GM12892 (cell line): ENCODE data around the gene ERMARD. TPM values are rescaled to one million over a fixed set of nuclear protein-coding genes. Genes with fewer than 3 reads are reported as not detected.
A peak's percentile ranks its signal among the peaks of the same experiment; 100 is the strongest.

ENCODE experiments used
- DNase-seq: peaks from one replicate; pipeline ENCODE4 v3.0.0; 2011; ENCODE audit not compliant: insufficient read length
- FAIRE-seq: peaks from 2 replicates; lab custom pipeline; 2011; peaks lifted over from hg19 to GRCh38; lab: Jason Lieb, UNC
- POLR2A ChIP-seq: IDR thresholded peaks from 2 replicates; pipeline ENCODE4 v1.6.1; 2011; ENCODE audit warnings: low read depth, low read length, control low read depth
- POLR2AphosphoS5 ChIP-seq: IDR thresholded peaks from 2 replicates; pipeline ENCODE4 v1.6.1; 2011; ENCODE audit warnings: low read depth, low read length, control low read depth
- TAF1 ChIP-seq: IDR thresholded peaks from 2 replicates; pipeline ENCODE4 v1.6.1; 2011; ENCODE audit warnings: low read depth, mild to moderate bottlenecking, control low read depth, low read length, borderline replicate concordance
- polyA plus RNA-seq: library from polyadenylated mRNA; unstranded; fragments of >200 nt; gene quantifications from one replicate; pipeline ENCODE4 v1.2.1, GENCODE V29; 2012; ENCODE audit warnings: missing spikeins, inconsistent platforms; ENCODE audit not compliant: missing spikeins

The ERMARD gene
- 29.0 TPM for polyA plus RNA-seq

- peak; percentile 81 for DNase-seq
- FAIRE-seq = peak; percentile 96
- TF ChIP-seq POLR2A = peak; percentile 94
- TF ChIP-seq TAF1 = peak; percentile 85
- TF ChIP-seq POLR2AphosphoS5 = peak; percentile 95
Measured at GRCh38 chr6:169751242-169752073, at the start of gene ERMARD, which contains the start of gene DYNLT2. TSS of gene ERMARD (plus strand) at chr6:169751622. CDS start at chr6:169751658, 36 bp downstream. TSS of gene DYNLT2 (minus strand) at chr6:169751572. CDS start at chr6:169751458, 114 bp downstream.

- TF ChIP-seq POLR2AphosphoS5 = peak; percentile 85
- peak; percentile 93 for TF ChIP-seq POLR2A
- TF ChIP-seq TAF1 = peak; percentile 70; the same call in 1 of the 2 replicates
- peak; percentile 90 for DNase-seq
Measured at GRCh38 chr6:169701954-169702839, 49.2 kb upstream of the ERMARD start, which contains the start of the genes C6orf120 and WDR27. TSS of gene C6orf120 (plus strand) at chr6:169702126. CDS start at chr6:169702460, 334 bp downstream. TSS of gene WDR27 (minus strand) at chr6:169702029. CDS start at chr6:169689005, 13,024 bp downstream.

GRCh38 chr6:169702840-169703246, 48.6 kb upstream of the ERMARD start:
- TF ChIP-seq TAF1 (no peak), POLR2AphosphoS5 (no peak), POLR2A (no peak; the same call in 1 of the 2 replicates)
- DNase-seq = peak; percentile 22
- FAIRE-seq = no peak

More at GRCh38 chr6:169701954-169702839, 49.2 kb upstream of the ERMARD start, which contains the start of the genes C6orf120 and WDR27:
- peak; percentile 95 for FAIRE-seq

- TF ChIP-seq TAF1 = no peak
- DNase-seq (no peak), FAIRE-seq (peak; percentile 17)
Measured at GRCh38 chr6:169707772-169708171, 43.6 kb upstream of the ERMARD start.

- FAIRE-seq (no peak), DNase-seq (no peak)
Measured at GRCh38 chr6:169709293-169709692, 42.1 kb upstream of the ERMARD start.

GRCh38 chr6:169710009-169710408, 41.4 kb upstream of the ERMARD start:
- FAIRE-seq (no peak), DNase-seq (no peak)
- no peak for TF ChIP-seq TAF1
- no peak for TF ChIP-seq POLR2AphosphoS5
- no peak for TF ChIP-seq POLR2A

More at GRCh38 chr6:169709293-169709692, 42.1 kb upstream of the ERMARD start:
- no peak for TF ChIP-seq POLR2AphosphoS5
- TF ChIP-seq TAF1 = no peak
- TF ChIP-seq POLR2A = no peak

- no peak for FAIRE-seq
- no peak for DNase-seq
- TF ChIP-seq POLR2AphosphoS5 = no peak
- no peak for TF ChIP-seq POLR2A
Measured at GRCh38 chr6:169714178-169714577, 37.2 kb upstream of the ERMARD start.

GRCh38 chr6:169714595-169714994, 36.8 kb upstream of the ERMARD start:
- FAIRE-seq (no peak), DNase-seq (no peak)
- TF ChIP-seq POLR2A (no peak), POLR2AphosphoS5 (no peak)

GRCh38 chr6:169719117-169719516, 32.3 kb upstream of the ERMARD start:
- DNase-seq = no peak
- TF ChIP-seq POLR2AphosphoS5 = no peak
- TF ChIP-seq TAF1 = no peak
- no peak for TF ChIP-seq POLR2A
- FAIRE-seq = no peak

- peak; percentile 63 for FAIRE-seq
Measured at GRCh38 chr6:169720207-169720855, 31.1 kb upstream of the ERMARD start.

More at GRCh38 chr6:169720207-169720855, 31.1 kb upstream of the ERMARD start:
- DNase-seq = no peak
- no peak for TF ChIP-seq POLR2A
- no peak for TF ChIP-seq POLR2AphosphoS5
- TF ChIP-seq TAF1 = no peak
